ENCODE results near the gene TMIGD1. TPM values are rescaled to one million over a fixed set of nuclear protein-coding genes. Genes with fewer than 3 reads are reported as not detected.
A peak's percentile ranks its signal among the peaks of the same experiment; 100 is the strongest.

The TMIGD1 gene
- total RNA-seq, 2 experiments from 2014 or later: not detected

- Mint-ChIP-seq H3K36me3 (ENCODE audit: low read depth) (no peaks in the 10 kb centered on the region), H3K4me3 (no peak overlapping the region), H3K9me3 (peaks cover 2% of the 10 kb centered on the region), H3K27me3 (no peaks in the 10 kb centered on the region), H3K27ac (no peak overlapping the region), H3K4me1 (ENCODE audit: low read depth) (peaks cover 22% of the 10 kb centered on the region)
- ChIA-PET CTCF (interaction anchor here (0.7 to 8.4 kb wide), 38 partner anchors 8 to 378 kb away, joined by 3 to 101 read pairs (median 4); partner anchors contain the start of genes BLMH and GOSR1), POLR2A (interaction anchor here (1.0 to 2.0 kb wide), 2 partner anchors 39 to 49 kb away, joined by 3 to 7 read pairs; partner anchors contain the start of genes BLMH and CPD)
- intact Hi-C loops (cut with micrococcal nuclease): no loop called here
- DNase-seq (no peak), ATAC-seq (no peak)
- no peak for TF ChIP-seq CTCF (IDR thresholded peaks at IDR 0.05)
Observed at GRCh38 chr17:30340801-30341356, 7.0 kb upstream of the TMIGD1 start.

GRCh38 chr17:30339086-30339485 is 5.2 kb upstream of the TMIGD1 start:
- no peak for TF ChIP-seq CTCF (IDR thresholded peaks at IDR 0.05)
- Mint-ChIP-seq H3K4me3 (no peak overlapping the region), H3K9me3 (peaks cover 2% of the 10 kb centered on the region), H3K4me1 (ENCODE audit: low read depth) (peaks cover 17% of the 10 kb centered on the region), H3K36me3 (ENCODE audit: low read depth) (no peaks in the 10 kb centered on the region), H3K27me3 (no peaks in the 10 kb centered on the region), H3K27ac (no peak overlapping the region)
- CTCF ChIA-PET: interaction anchor here (0.6 to 8.4 kb wide), 22 partner anchors 9 to 246 kb away, joined by 3 to 101 read pairs (median 6); partner anchors contain the start of genes BLMH and GOSR1
- no peak for DNase-seq
- no peak for ATAC-seq
- intact Hi-C loops (cut with micrococcal nuclease): loop anchor here (5.0 kb wide), 1 partner anchor 237 kb away; no protein-coding TSS in a partner anchor
- POLR2A ChIA-PET: no interaction called here

GRCh38 chr17:30337393-30337999 is 3.6 kb upstream of the TMIGD1 start:
- ChIA-PET CTCF (interaction anchor here (0.7 to 8.4 kb wide), 30 partner anchors 8 to 244 kb away, joined by 3 to 101 read pairs (median 8); partner anchors contain the start of gene BLMH), POLR2A (interaction anchor here (0.6 to 6.5 kb wide), 2 partner anchors 46 to 171 kb away, joined by 3 to 34 read pairs; partner anchors contain the start of gene BLMH)
- Mint-ChIP-seq H3K27ac (no peak overlapping the region), H3K9me3 (peaks cover 2% of the 10 kb centered on the region), H3K4me3 (no peak overlapping the region), H3K27me3 (no peaks in the 10 kb centered on the region), H3K36me3 (ENCODE audit: low read depth) (no peaks in the 10 kb centered on the region), H3K4me1 (ENCODE audit: low read depth) (peaks cover 28% of the 10 kb centered on the region)
- ATAC-seq: no peak
- intact Hi-C loops (cut with micrococcal nuclease): loop anchor here (5.0 kb wide), 1 partner anchor 235 kb away; no protein-coding TSS in a partner anchor
- TF ChIP-seq CTCF (IDR thresholded peaks at IDR 0.05): no peak
- DNase-seq: no peak

- Mint-ChIP-seq H3K36me3 (ENCODE audit: low read depth) (no peaks in the 10 kb centered on the region), H3K27ac (peak overlapping the region; percentile 12), H3K4me1 (ENCODE audit: low read depth) (peaks cover 36% of the 10 kb centered on the region), H3K4me3 (no peak overlapping the region), H3K9me3 (peaks cover 2% of the 10 kb centered on the region), H3K27me3 (no peaks in the 10 kb centered on the region)
- peak; percentile 99 for TF ChIP-seq CTCF (IDR thresholded peaks at IDR 0.05)
- ChIA-PET POLR2A (interaction anchor here (0.9 to 6.5 kb wide), 3 partner anchors 9 to 45 kb away, joined by 3 to 34 read pairs (median 5); partner anchors contain the start of gene BLMH), CTCF (interaction anchor here (0.6 to 8.4 kb wide), 67 partner anchors 9 to 541 kb away, joined by 3 to 101 read pairs (median 5); partner anchors contain the start of genes BLMH, GOSR1, NSRP1 and SLC6A4)
- DNase-seq: peak; percentile 70
- peak; percentile 26 for ATAC-seq
- intact Hi-C loops (cut with micrococcal nuclease): loop anchor here (5.0 kb wide), 1 partner anchor 234 kb away; no protein-coding TSS in a partner anchor
Observed at GRCh38 chr17:30336369-30337171, 2.7 kb upstream of the TMIGD1 start.

All from activated CD8-positive, alpha-beta T cell treated with anti-CD3 and anti-CD28 coated beads for 36 hours (primary cell).